T-helper 22 cell (primary cell): ENCODE data around the gene KRTAP10-6.
"Not testable (repeated sequence)": the region's sequence is repeated elsewhere in the genome, so short reads cannot be mapped to it uniquely, and the experiment has no call there.

Experiments
- DNase-seq: peaks from one replicate; pipeline ENCODE4 v3.0.0-alpha.2; 2020; ENCODE audit warnings: low read depth

KRTAP10-6 gene

GRCh38 chr21:44599264-44600029 is 7.1 kb upstream of the KRTAP10-6 start:
- no peak for DNase-seq

GRCh38 chr21:44598061-44598460 is 5.8 kb upstream of the KRTAP10-6 start:
- no peak for DNase-seq

GRCh38 chr21:44596068-44596725 is 3.9 kb upstream of the KRTAP10-6 start:
- no peak for DNase-seq

GRCh38 chr21:44595524-44595923 is 3.2 kb upstream of the KRTAP10-6 start:
- DNase-seq, result no peak

- DNase-seq, result no peak
These were observed 2.2 kb upstream of the KRTAP10-6 start for GRCh38 chr21:44594406-44594916.

- no peak for DNase-seq
These were observed 1.5 kb upstream of the KRTAP10-6 start for GRCh38 chr21:44593598-44594405.

- not testable (repeated sequence) for DNase-seq
These were observed 539 bp downstream of the KRTAP10-6 start for GRCh38 chr21:44591801-44592130.

GRCh38 chr21:44590897-44591800 is 1.2 kb downstream of the KRTAP10-6 start:
- DNase-seq, result not testable (repeated sequence)

- no peak for DNase-seq
These were observed 2.0 kb downstream of the KRTAP10-6 start for GRCh38 chr21:44590311-44590721.

GRCh38 chr21:44589586-44590305 is 2.6 kb downstream of the KRTAP10-6 start:
- DNase-seq, result no peak

GRCh38 chr21:44589094-44589493 is 3.2 kb downstream of the KRTAP10-6 start:
- DNase-seq, result no peak

- no peak for DNase-seq
These were observed 6.4 kb downstream of the KRTAP10-6 start for GRCh38 chr21:44585892-44586291.

GRCh38 chr21:44583800-44584147 is 8.5 kb downstream of the KRTAP10-6 start:
- no peak for DNase-seq

GRCh38 chr21:44583089-44583799 is 9.1 kb downstream of the KRTAP10-6 start:
- DNase-seq, result no peak

- no peak for DNase-seq
These were observed 10.2 kb downstream of the KRTAP10-6 start for GRCh38 chr21:44582055-44582454.

- no peak for DNase-seq
These were observed 11.1 kb downstream of the KRTAP10-6 start for GRCh38 chr21:44581158-44581557.

- not testable (repeated sequence) for DNase-seq
These were observed 12.0 kb downstream of the KRTAP10-6 start, which contains the start of gene KRTAP10-5 for GRCh38 chr21:44580231-44580821. KRTAP10-5 (minus strand) TSS chr21:44580604; CDS start chr21:44580578, 26 bp downstream.

GRCh38 chr21:44579833-44580144 is 12.5 kb downstream of the KRTAP10-6 start:
- no peak for DNase-seq

- DNase-seq, result no peak
These were observed 13.1 kb downstream of the KRTAP10-6 start for GRCh38 chr21:44579056-44579832.
